K562 (cell line): ENCODE measurements around the gene ITPR2. TPM values are rescaled to one million over a fixed set of nuclear protein-coding genes. Genes with fewer than 3 reads are reported as not detected.

Experiments
- BDP1 ChIP-seq: IDR thresholded peaks from 3 replicates; pipeline ENCODE4 v1.6.1; 2011; ENCODE audit not compliant: insufficient read length, insufficient read depth
- CXXC5 ChIP-seq: fragments of 250-450 bp; sonication (Bioruptor Pico); IDR thresholded peaks from 2 replicates; pipeline ENCODE4 v1.8.0; 2022; ENCODE audit warnings: inconsistent platforms, mild to moderate bottlenecking, moderate library complexity
- DMBX1 ChIP-seq: fragments of 250-450 bp; sonication (Bioruptor Pico); IDR thresholded peaks from 2 replicates; pipeline ENCODE4 v1.8.0; 2022; ENCODE audit warnings: inconsistent platforms, mild to moderate bottlenecking, moderate library complexity, borderline replicate concordance
- E2F1 ChIP-seq: sonication (generic); formaldehyde crosslinking; IDR thresholded peaks from 2 replicates; pipeline ENCODE4 v1.8.1; 2023; ENCODE audit warnings: mild to moderate bottlenecking, missing genetic modification reagents, moderate library complexity
- ELF2 ChIP-seq: fragments of 250-450 bp; sonication (Bioruptor Pico); IDR thresholded peaks from 2 replicates; pipeline ENCODE4 v1.5.0; 2021; ENCODE audit warnings: mild to moderate bottlenecking
- HDAC2 ChIP-seq: fragments of 450-650 bp; IDR thresholded peaks from 2 replicates; pipeline ENCODE4 v1.6.1; 2016; ENCODE audit warnings: mild to moderate bottlenecking
- MAZ ChIP-seq, 2 experiments: fragments of 450-650 bp in 1 of 2; sonication (generic) in 1 of 2; formaldehyde crosslinking; IDR thresholded peaks in 1 of 2; conservative IDR thresholded peaks in 1 of 2; 2 replicates each; pipeline versions ENCODE4 v1.4.0 to v1.5.0; 2020; ENCODE audit warnings: mild to moderate bottlenecking in 1 of 2, missing genetic modification reagents in 1 of 2
- MBD1 ChIP-seq: fragments of 250-450 bp; sonication (Bioruptor Pico); IDR thresholded peaks from 2 replicates; pipeline ENCODE4 v1.8.0; 2022; ENCODE audit warnings: inconsistent platforms
- NEUROD1 ChIP-seq: fragments of 150-350 bp; IDR thresholded peaks from 2 replicates; pipeline ENCODE4 v1.6.1; 2014; ENCODE audit warnings: borderline replicate concordance, low read length, low read depth; ENCODE audit not compliant: partially characterized antibody
- NFATC3 ChIP-seq: fragments of 450-650 bp; IDR thresholded peaks from 2 replicates; pipeline ENCODE4 v1.6.1; 2017; ENCODE audit warnings: mild to moderate bottlenecking
- PBX2 ChIP-seq, 2 experiments: IDR thresholded peaks in 1 of 2; conservative IDR thresholded peaks in 1 of 2; 2 replicates each; pipeline ENCODE4 v1.6.1; 2016; ENCODE audit warnings: low read depth in 2 of 2, mild to moderate bottlenecking in 1 of 2, missing compliant biosample characterization in 1 of 2, missing genetic modification characterization in 1 of 2, moderate library complexity in 1 of 2
- PHF20 ChIP-seq: fragments of 450-650 bp; IDR thresholded peaks from 2 replicates; pipeline ENCODE4 v1.6.1; 2018; ENCODE audit not compliant: partially characterized antibody
- POLR2AphosphoS5 ChIP-seq: IDR thresholded peaks from 2 replicates; pipeline ENCODE4 v1.6.1; 2011; ENCODE audit warnings: mild to moderate bottlenecking, low read depth, low read length, moderate library complexity; ENCODE audit not compliant: control insufficient read depth, insufficient read depth
- SAFB2 ChIP-seq: fragments of 200-400 bp; formaldehyde crosslinking; IDR thresholded peaks from 2 replicates; pipeline ENCODE4 v1.6.1; 2018; ENCODE audit warnings: borderline replicate concordance, low read length, low read depth, moderate library complexity; ENCODE audit not compliant: severe bottlenecking
- SMARCE1 ChIP-seq: fragments of 450-650 bp; IDR thresholded peaks from 2 replicates; pipeline ENCODE4 v1.7.1; 2016; ENCODE audit warnings: mild to moderate bottlenecking
- TAF1 ChIP-seq: IDR thresholded peaks from 2 replicates; pipeline ENCODE4 v1.6.1; 2011; ENCODE audit warnings: mild to moderate bottlenecking, low read length, moderate library complexity; ENCODE audit not compliant: insufficient read depth, control insufficient read depth, severe bottlenecking; ENCODE audit errors: extremely low read depth
- TCF15 ChIP-seq: fragments of 250-450 bp; sonication (Bioruptor Pico); IDR thresholded peaks from 2 replicates; pipeline ENCODE4 v1.8.0; 2022; ENCODE audit warnings: moderate library complexity, mild to moderate bottlenecking, inconsistent platforms
- ZBTB5 ChIP-seq: fragments of 450-650 bp; IDR thresholded peaks from 2 replicates; pipeline ENCODE4 v1.6.1; 2017; ENCODE audit warnings: antibody characterized with exemption
- ZNF143 ChIP-seq: sonication (generic); formaldehyde crosslinking; IDR thresholded peaks from 2 replicates; pipeline ENCODE4 v1.9.0; 2022; ENCODE audit warnings: mild to moderate bottlenecking, missing genetic modification reagents
- ZNF41 ChIP-seq: fragments of 250-450 bp; sonication (Bioruptor Pico); conservative IDR thresholded peaks from 2 replicates; pipeline ENCODE4 v1.4.0; 2020; ENCODE audit warnings: mild to moderate bottlenecking
- ZNF644 ChIP-seq: fragments of 200-800 bp; sonication (Bioruptor generic); IDR thresholded peaks from 2 replicates; pipeline ENCODE4 v1.6.1; 2016; ENCODE audit warnings: low read depth, missing genetic modification characterization, missing compliant biosample characterization
- polyA plus RNA-seq, 8 experiments: library from polyadenylated mRNA; depleted of rRNA in 4 of 8; stranded (reverse) in 5 of 8; unstranded in 3 of 8; fragments of >200 nt; fragmentation: Nextera tagmentation in 2 of 8; fragmentation: Illumina TruSeq in 1 of 8; extraction: Ambion mirVana in 2 of 8; extraction: Trizol in 1 of 8; gene quantifications; 2 replicates each; pipeline versions ENCODE4 v1.2.1 to v1.2.3, GENCODE V29; 2011 to 2014; ENCODE audit warnings: inconsistent platforms in 1 of 8, missing spikeins in 1 of 8
- total RNA-seq, 7 experiments: library from RNA; depleted of rRNA in 6 of 7; stranded (reverse); fragments of >200 nt in 6 of 7; fragmentation: Illumina TruSeq in 2 of 7; extraction: Trizol in 2 of 7; gene quantifications; 2 replicates each; pipeline versions ENCODE4 v1.2.1 to v1.2.3, GENCODE V29; 2011 to 2021; ENCODE audit warnings: low replicate concordance in 1 of 7

ITPR2 gene
- total and polyA plus RNA-seq, 9 of the 15 experiments (the other 6 are each of a cell fraction or from before 2014, with no cell fraction given): 0.21 to 3.3 (median 0.95) TPM

GRCh38 chr12:26694402-26694801 lies 138.6 kb downstream of the ITPR2 start (continued):
- no peak for TF ChIP-seq ZBTB5
- TF ChIP-seq SAFB2: no peak
- TF ChIP-seq MAZ (CRISPR knock-in tag; conservative IDR thresholded peaks at IDR 0.05 in 1 of 2, IDR thresholded peaks at IDR 0.05 in 1 of 2): no peak
- no peak for TF ChIP-seq PHF20
- no peak for TF ChIP-seq BDP1
- TF ChIP-seq MBD1 (CRISPR knock-in tag): no peak
- TF ChIP-seq HDAC2: no peak
- no peak for TF ChIP-seq ELF2 (CRISPR knock-in tag)
- 0 out of 2 replicates have a peak, but pooled peaks have one; percentile 26 for TF ChIP-seq ZNF41 (CRISPR knock-in tag)
- no peak for TF ChIP-seq TCF15
- no peak for TF ChIP-seq NFATC3
- TF ChIP-seq TAF1: no peak
- TF ChIP-seq NEUROD1: no peak
- no peak for TF ChIP-seq POLR2AphosphoS5
- TF ChIP-seq ZNF143: no peak
- TF ChIP-seq PBX2 (CRISPR knock-in tag; IDR thresholded peaks at IDR 0.05; ENCODE audit: low read depth): no peak
- TF ChIP-seq PBX2 (tag; conservative IDR thresholded peaks at IDR 0.05; ENCODE audit: low read depth): no peak
- TF ChIP-seq ZNF644 (tag): no peak
- TF ChIP-seq CXXC5 (CRISPR knock-in tag): 0 out of 2 replicates have a peak, but pooled peaks have one; percentile 6
- TF ChIP-seq SMARCE1: no peak
- no peak for TF ChIP-seq E2F1 (CRISPR knock-in tag)
- peak; percentile 72 for TF ChIP-seq DMBX1
